OCI-M2 (cell line): ENCODE measurements around the gene GPC6.

ENCODE experiments used
- DNase-seq: peaks from one replicate; lab custom pipeline; 2025; ENCODE audit not compliant: unreplicated experiment; lab: John Stamatoyannopoulos, UW

Gene GPC6

GRCh38 chr13:93730780-93731179, 504.2 kb downstream of the GPC6 start:
- DNase-seq, result no peak

GRCh38 chr13:93732186-93732585, 505.6 kb downstream of the GPC6 start:
- no peak for DNase-seq

- no peak for DNase-seq
Measured at GRCh38 chr13:93736081-93736480, 509.5 kb downstream of the GPC6 start.

- no peak for DNase-seq
Measured at GRCh38 chr13:93736909-93737308, 510.3 kb downstream of the GPC6 start.

- no peak for DNase-seq
Measured at GRCh38 chr13:93740334-93740733, 513.7 kb downstream of the GPC6 start.

- DNase-seq, result no peak
Measured at GRCh38 chr13:93744033-93744432, 517.4 kb downstream of the GPC6 start.

GRCh38 chr13:93744886-93745285, 518.3 kb downstream of the GPC6 start:
- DNase-seq, result no peak

- no peak for DNase-seq
Measured at GRCh38 chr13:93745884-93746283, 519.3 kb downstream of the GPC6 start.

- no peak for DNase-seq
Measured at GRCh38 chr13:93746589-93746988, 520.0 kb downstream of the GPC6 start.

GRCh38 chr13:93750676-93751075, 524.1 kb downstream of the GPC6 start:
- no peak for DNase-seq

GRCh38 chr13:93751117-93751516, 524.5 kb downstream of the GPC6 start:
- DNase-seq, result no peak

GRCh38 chr13:93752541-93752940, 525.9 kb downstream of the GPC6 start:
- DNase-seq, result no peak

GRCh38 chr13:93753639-93754038, 527.0 kb downstream of the GPC6 start:
- no peak for DNase-seq

GRCh38 chr13:93755341-93755740, 528.7 kb downstream of the GPC6 start:
- no peak for DNase-seq

GRCh38 chr13:93758575-93758974, 532.0 kb downstream of the GPC6 start:
- DNase-seq, result no peak

- no peak for DNase-seq
Measured at GRCh38 chr13:93762708-93763426, 536.3 kb downstream of the GPC6 start.

- no peak for DNase-seq
Measured at GRCh38 chr13:93765062-93765461, 538.5 kb downstream of the GPC6 start.

- no peak for DNase-seq
Measured at GRCh38 chr13:93765811-93766210, 539.2 kb downstream of the GPC6 start.

- DNase-seq, result no peak
Measured at GRCh38 chr13:93766719-93767118, 540.1 kb downstream of the GPC6 start.

- no peak for DNase-seq
Measured at GRCh38 chr13:93767180-93767916, 540.7 kb downstream of the GPC6 start.

- no peak for DNase-seq
Measured at GRCh38 chr13:93767917-93768409, 541.4 kb downstream of the GPC6 start.

GRCh38 chr13:93769101-93769500, 542.5 kb downstream of the GPC6 start:
- DNase-seq, result no peak
